ENCODE measurements around the gene ENDOD1.
"Not testable (repeated sequence)": the region's sequence is repeated elsewhere in the genome, so short reads cannot be mapped to it uniquely, and the experiment has no call there.

GRCh38 chr11:95111471-95111870 lies 21.8 kb downstream of the ENDOD1 start:
- TF ChIP-seq CTCF, EP300, POLR2A (IDR thresholded peaks at IDR 0.05): not testable (repeated sequence)
